Sigmoid colon (tissue), 4 donors: ENCODE data around the gene RNASET2.

Experiments used
- CTCF ChIP-seq, 4 experiments: fragments of 450-650 bp in 3 of 4; fragments of 200-600 bp in 1 of 4; IDR thresholded peaks; one replicate each; pipeline ENCODE4 v1.5.1; 2016 to 2019; ENCODE audit warnings: antibody characterized with exemption in 4 of 4, mild to moderate bottlenecking in 3 of 4, moderate library complexity in 2 of 4
- EP300 ChIP-seq, 4 donors: sonication (generic); formaldehyde crosslinking; IDR thresholded peaks; one replicate each; pipeline ENCODE4 v1.6.1; 2017; ENCODE audit warnings: antibody characterized with exemption in 4 of 4
- POLR2A ChIP-seq, 2 donors: fragments of 450-650 bp; IDR thresholded peaks; one replicate each; pipeline ENCODE4 v1.6.1; 2016; ENCODE audit warnings: antibody characterized with exemption in 2 of 2, mild to moderate bottlenecking in 2 of 2, moderate library complexity in 2 of 2
- POLR2AphosphoS5 ChIP-seq, 4 donors: sonication (generic); formaldehyde crosslinking; IDR thresholded peaks; one replicate each; pipeline ENCODE4 v1.6.1; 2017; ENCODE audit warnings: antibody characterized with exemption in 4 of 4

GRCh38 chr6:166921570-166921969 is 34.8 kb downstream of the RNASET2 start:
- TF ChIP-seq CTCF (IDR thresholded peaks at IDR 0.05), result no peak
- TF ChIP-seq POLR2AphosphoS5 (IDR thresholded peaks at IDR 0.05), result no peak
- no peak for TF ChIP-seq POLR2A (IDR thresholded peaks at IDR 0.05)
- TF ChIP-seq EP300 (IDR thresholded peaks at IDR 0.05), result no peak
